CD1c-positive myeloid dendritic cell (primary cell): Measurements from ENCODE around the gene TSACC.
"Not testable (repeated sequence)": the region's sequence is repeated elsewhere in the genome, so short reads cannot be mapped to it uniquely, and the experiment has no call there.

Experiments used
- DNase-seq: peaks from one replicate; pipeline ENCODE4 v3.0.0-alpha.2; 2016; ENCODE audit errors: extremely low spot score

Gene TSACC

DNA sequence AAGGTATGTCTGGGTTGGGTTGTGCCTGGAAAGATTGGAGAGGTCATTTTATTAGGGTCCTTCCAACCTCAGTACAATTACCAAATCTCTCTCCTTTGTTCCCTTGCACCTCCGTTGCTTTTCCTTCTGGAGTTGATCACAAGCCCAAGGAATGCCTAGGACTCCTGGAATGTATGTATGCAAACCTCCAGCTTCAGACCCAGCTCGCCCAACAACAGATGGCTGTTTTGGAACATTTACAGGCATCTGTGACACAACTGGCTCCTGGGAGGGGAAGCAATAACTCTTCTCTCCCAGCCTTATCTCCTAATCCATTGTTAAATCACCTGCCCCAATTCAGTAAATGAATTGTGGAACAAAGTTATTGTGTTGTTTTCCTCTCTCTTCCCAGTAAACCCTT is 8.3 kb downstream of the TSACC start:
- DNase-seq = no peak

DNA sequence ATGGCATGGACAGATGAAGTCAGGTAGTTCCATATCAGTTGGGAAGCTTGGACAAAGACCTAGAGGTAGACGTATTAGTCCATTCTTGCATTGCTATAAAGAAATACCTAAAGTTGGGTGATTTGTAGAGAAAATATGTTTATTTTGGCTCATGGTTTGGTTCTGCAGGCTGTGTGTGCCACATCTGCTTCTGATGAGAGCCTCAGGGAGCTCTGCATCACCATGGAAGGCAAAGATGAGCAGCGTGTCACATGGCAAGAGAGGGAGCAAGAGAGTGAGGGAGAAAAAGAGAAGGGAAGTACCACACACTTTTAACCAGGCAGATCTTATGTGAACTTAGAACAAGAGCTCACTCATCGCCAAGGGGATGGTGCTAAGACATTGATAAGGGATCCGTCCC is 9.0 kb downstream of the TSACC start:
- DNase-seq = no peak

DNA sequence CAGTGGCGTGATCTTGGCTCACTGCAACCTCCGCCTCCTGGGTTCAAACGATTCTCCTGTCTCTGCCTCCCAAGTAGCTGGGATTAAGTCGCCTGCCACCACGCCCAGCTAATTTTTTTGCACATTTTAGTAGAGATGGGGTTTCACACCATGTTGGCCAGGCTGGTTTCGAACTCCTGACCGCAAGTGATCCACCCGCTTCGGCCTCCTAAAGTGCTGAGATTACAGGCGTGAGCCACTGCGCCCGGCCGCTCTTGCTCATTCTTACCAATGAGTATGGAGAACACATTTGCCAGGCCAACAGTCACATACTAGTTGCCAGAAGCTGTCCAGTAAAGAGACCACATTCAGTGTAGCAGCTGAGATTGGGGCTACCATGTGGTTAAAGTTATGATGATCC is 14.2 kb downstream of the TSACC start:
- not testable (repeated sequence) for DNase-seq

DNA sequence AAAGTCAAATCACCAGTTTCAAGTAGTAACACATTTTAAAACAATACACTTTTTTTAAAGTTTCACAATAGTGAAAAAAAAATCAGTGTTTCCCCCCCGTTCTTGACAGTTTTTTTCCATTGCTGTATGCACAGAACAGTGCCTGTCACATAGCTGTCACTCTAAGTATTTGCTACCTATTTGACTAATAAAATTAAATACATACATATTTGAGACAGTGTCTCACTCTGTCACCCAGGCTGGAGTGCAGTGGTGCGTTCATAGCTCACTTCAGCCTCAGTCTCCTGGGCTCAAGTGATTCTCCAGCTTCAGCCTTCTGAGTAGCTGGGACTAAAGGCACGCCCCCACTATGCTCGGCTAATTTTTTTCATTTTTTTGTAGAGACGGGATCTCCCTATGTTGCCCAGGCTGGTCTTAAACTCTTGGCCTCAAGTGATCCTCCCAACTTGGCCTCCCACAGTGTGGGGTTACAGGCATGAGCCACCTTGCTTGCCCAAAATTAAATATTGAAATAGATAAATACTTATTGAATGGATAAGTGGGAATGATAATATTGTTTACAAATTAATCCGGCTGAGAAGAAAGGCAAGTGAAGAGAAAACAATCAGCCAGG is 18.0 kb downstream of the TSACC start:
- DNase-seq = no peak

DNA sequence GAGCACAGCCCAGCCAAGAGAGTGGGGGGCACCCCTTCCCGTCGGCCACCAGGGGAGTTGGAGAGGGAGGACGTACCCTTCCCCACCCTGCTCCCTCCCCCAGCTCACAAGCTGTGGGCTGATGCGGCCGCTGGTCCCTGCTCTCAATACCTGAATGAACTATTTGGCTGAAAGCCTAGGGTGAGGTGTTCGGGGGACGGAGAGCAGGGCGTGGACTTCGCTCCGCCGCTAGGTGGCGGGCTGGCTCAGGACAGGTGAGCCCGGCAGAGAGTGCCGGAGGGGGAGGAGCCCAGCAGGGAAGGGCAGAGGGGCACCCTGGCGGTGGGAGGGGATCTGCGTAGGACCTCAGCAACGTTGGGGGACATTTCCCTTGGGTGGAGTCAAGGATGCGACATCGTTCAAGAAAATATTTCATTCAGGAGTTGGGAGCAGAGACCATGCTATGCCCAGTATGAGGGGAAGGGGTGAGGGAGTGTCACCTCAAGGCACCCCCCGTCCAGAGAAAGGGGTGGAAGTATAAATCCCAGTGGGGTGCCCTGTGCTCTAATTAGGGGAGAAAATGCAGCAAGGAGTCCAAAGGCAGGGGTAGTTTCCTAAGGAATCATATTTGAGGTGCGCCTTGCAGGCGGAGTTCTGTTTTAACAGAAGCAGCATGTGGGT is 18.7 kb downstream of the TSACC start:
- DNase-seq = peak; percentile 17

DNA sequence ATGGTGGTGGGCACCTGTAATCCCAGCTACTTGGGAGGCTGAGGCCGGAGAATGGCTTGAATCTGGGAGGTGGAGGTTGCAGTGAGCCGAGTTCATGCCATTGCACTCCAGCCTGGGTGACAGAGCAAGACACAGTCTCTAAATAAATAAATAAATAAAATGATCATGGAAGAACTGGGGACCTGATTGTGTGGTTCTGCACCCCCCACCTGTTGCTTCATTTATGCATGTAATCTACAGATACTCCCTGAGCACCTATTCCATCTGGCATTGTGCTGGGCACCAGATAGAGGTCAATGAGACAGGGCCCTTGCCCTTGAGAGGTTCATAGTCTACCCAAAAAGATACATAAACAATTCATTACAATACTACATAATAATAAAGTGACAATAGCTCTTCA is 19.7 kb downstream of the TSACC start:
- DNase-seq = no peak

DNA sequence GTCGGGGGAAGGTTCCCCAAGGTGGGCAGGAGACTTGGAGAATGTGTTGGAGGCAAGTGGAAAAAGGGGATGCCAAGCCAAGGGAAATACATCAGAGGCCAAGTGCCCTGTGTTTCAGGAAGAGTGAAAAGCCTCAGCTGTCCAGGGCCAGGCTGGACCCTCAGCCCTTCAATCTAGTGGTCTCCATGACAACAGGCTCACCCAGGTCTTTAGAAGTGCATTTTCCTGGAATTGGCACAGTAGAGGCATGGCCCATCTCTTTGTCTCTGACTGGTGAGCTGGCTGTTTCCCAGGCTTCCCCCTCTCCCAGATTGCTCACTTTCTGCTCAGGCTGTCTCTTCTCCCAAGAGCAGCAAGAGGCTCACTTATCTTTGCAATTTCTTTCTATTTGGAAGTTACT is 20.3 kb downstream of the TSACC start:
- DNase-seq = no peak

DNA sequence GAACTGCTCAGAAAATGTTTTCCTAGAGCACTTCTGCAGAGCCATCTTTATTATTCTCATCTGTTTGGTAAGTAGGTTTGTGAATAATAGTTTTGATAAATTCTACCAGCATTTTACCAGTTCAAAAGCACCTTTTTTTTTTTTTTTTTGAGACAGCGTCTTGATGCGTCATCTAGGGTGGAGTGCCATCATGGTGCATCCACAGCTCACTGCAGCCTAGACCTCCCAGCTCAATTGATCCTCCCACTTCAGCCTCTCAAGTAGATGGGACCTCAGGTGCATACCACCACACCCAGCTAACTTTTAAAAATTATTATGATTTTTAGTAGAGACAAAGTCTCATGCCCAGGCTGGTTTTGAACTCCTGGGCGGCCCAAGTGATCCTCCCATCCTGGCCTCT is 20.9 kb downstream of the TSACC start:
- no peak for DNase-seq

DNA sequence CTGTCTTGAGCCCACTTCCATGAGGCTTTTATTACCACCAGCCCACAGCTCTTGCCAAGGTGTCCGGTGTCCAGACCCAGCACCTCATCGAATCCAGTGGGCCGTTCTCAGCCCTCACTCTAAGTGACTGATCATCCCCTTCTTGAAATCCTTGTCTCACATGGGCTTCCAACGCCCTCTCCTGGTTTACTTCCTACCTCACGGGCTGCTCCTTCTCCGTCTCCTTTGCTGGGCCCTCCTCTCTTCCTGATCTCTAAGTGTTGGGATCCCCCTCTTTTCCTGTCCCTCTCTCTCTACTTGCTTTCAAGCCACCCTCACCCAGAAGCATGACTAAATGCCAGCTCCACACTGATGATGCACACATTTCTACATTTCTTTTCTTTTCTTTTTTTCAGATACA is 21.6 kb downstream of the TSACC start:
- DNase-seq = no peak

DNA sequence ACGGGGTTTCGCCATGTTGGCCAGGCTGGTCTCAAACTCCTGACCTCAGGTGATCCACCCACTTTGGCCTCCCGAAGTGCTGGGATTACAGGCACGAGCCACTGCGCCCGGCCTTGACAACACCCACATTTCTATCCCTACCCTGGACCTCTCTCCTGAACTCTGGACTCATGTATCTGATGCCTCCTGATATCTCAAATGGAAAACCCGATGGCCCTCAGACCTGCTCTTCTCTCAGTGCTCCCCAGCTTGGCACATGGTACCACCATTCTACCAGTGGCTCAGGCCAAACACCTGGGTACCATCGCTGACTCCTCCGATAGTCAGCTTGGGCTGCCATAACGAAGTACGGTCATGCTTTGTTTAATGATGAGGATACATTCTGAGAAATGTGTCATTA is 22.2 kb downstream of the TSACC start:
- DNase-seq = no peak

DNA sequence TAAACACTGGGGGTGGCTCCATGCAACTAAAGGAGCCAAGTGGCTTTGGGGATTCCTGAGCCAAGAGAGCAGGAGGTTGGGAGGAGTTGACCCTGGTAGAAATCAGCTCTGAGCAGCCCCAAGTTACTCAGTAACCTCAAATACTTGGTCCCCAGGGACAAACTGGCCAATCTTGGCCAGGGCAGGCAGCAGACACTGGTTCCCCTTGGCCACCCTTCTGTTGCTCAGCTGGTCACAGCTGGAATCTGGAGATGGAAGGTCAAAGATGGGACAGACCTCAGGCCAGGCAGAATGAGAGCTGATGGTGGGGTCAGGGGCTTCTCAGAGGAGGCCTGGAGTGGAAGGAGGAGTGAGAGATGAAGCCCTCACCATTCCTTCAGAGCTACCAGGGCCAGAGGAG is 27.4 kb downstream of the TSACC start:
- no peak for DNase-seq

DNA sequence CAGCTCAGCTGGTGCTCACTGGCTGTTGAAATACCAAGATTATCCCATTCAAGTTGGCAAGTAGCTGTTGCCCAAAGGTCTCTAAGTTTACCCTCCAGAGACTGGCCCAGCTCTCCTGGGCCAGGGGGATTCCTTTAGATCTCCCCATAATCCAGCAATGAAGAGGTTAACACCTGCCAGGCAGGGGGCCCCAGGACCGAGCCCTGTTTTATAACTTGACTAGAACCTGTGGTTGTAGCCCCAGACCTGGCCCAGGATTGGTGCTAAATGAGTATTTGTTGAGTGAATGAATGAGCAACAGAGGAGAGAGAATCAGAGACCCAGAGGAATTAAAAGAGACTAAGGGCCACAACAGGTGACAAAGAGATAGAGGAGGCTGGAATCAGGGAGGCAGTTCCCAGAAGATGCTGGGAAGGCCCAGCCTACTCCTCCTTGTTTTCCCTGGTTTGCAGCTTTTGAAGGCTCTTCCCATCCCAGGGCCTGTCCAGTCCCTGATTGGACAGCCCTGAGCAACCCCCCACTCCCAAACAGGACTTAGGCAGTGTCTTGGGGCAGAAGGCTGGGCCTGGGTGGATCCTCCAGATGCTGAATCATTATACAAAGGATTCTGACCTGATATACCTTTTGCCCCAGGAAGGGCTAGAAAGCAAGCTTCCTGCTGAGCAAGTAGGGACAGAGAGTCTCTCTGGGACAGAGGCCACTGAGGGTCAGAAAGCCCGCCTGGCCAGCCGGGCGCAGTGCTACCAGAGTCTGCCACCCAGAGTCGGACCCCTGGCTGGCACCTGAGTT is 28.2 kb downstream of the TSACC start:
- no peak for DNase-seq

DNA sequence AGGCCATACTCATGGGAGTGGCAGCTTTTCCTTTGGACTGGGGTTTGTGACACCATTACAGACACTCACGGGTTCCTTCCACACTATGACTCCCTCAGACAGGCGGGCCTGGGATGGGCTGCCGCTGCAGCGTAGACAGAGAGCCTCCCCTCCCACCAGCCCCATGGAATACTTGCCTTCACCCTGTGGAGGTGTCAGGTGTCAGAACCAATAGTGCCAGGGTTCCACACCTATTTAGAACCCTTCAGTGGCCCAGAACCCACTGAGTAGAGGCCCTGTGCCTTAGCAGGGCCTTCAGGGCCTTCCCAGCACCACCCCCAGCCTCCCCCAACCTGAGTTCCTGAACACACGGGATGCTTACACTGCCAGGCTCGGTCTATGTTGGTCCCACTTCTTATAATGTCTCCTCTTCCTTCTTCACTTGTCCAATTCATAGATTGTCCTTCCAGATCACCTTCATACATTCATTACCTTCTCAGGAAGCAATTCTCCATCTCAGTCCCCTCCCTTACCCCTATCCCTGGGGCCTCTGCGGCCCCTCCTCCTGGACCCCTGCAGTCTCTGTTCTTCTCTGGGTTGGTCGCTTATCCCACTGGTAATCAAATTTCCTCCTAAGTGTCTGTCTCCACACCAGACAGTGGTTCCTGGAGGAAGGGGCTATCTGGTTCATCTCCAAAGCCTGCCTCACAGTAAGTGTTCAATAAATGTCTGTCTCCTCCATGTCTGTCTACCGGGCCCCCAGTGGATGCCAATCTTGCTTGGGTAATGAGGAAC is 29.2 kb downstream of the TSACC start:
- no peak for DNase-seq

DNA sequence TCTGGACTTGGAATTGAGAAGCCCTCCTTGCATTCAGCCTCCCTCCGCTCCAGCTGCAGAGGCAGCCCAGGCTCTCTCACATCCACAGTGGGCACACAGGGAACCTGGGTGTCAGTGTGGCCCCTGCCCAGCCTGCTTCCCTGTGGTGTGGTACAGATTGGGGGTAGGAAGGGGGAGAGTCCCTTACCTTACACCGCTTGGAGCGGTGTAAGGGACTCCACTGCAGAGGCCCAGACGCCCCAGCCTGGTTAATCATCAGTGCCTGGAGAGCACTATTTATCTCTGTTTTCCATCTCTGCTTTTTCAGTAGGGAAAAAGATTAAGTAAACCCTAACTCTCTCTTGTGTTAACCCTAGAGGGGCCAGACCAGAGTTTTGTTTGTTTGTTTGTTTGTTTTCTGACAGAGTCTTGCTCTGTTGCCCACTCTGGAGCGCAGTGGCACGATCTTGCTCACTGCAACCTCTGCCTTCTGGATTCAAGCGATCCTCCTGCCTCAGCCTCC is 29.9 kb downstream of the TSACC start:
- DNase-seq = no peak

DNA sequence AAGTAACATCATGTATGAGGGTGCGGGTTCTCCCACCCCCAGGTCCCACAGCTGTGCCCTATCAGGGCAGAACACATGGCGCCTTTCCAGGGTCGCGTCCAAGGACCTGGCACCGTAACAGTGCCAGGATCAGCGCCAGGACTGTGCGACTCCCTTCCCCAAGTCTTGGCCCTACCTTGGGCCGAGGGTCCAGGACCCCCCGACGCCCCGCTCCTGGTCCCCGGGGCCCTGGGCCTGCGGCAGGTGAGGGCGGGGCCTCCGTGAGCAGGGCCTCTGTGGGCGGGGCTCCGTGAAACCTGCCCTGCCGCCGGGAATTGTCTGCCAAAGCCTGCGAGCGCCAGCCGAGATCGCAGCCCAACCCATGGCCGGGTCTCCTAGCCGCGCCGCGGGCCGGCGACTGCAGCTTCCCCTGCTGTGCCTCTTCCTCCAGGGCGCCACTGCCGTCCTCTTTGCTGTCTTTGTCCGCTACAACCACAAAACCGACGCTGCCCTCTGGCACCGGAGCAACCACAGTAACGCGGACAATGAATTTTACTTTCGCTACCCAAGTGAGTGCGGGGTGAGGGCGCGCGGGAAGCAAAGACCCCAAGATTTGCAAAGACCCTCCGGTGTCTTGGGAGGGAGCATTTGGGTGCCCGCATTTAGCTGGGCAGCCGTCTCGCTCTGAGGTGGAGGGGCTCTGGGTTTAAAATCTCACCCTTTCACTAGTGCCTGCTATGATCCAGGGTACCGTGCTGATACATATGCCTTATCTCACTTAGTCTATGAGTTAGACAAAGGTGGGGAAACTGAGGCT is 30.8 kb downstream of the TSACC start, which contains the start of gene RHBG:
Gene RHBG (plus strand): TSS at position 323 of the 796 bp plus-strand sequence. CDS start 39 bp downstream, at position 362.
- peak; percentile 37 for DNase-seq

DNA sequence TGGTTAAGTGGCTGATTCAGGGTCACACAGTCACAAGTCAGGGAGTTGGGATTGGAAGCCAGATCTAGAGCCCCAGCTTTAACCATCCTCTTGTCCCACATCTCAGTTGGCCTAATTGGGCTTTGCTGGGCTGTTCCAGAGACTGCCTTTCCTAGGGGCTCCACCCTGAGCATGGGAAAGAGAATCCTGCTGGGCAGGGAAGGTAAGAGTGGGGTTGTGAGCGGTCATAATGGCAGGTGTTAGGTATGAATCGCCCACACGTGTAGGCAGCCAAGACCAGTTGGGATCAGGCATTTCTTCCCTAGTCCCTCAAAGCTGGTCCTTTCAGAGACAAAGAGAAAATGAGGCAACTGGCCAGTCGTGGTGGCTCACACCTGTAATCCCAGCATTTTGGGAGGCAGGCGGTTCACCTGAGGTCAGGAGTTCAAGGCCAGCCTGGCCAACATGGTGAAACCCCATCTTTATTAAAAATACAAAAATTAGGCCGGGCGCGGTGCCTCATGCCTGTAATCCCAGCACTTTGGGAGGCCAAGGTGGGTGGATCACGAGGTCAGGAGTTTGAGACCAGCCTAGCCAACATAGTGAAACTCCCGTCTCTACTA is 31.5 kb downstream of the TSACC start:
- not testable (repeated sequence) for DNase-seq

DNA sequence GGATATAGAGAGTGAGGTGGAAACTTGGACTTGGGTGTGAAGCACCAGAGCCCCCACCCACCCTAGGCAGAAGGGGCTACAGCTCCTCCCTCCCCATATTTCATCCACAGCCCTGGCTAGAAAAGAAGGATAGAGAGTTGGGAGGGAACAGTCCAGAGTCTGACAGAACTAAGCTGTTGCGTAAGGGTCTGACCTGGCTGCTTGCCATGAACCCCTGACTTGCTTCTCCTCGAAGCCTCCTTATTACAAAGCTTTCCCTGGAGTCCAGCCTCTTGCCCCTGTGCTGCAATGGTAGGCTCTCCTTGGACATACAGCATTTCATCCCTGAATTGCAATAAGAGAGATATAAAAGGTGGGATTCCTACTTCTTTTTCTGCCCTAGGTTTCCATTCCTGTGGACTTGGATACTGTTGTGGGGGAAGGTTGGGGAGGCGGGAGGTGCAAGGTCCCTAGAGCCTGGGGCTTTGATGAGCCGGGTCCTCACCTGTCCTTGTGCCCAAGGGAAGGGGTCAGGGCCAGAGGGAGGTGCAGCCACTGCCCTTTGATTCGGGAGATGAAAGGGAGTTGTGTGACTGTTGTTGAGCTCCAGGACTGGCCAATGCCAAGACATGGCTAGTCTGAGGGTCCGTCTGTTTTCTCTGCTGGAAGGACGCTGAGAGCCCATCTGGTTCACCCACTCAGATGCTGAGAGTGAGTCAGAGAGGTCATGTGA is 33.4 kb downstream of the TSACC start:
- peak; percentile 60 for DNase-seq

DNA sequence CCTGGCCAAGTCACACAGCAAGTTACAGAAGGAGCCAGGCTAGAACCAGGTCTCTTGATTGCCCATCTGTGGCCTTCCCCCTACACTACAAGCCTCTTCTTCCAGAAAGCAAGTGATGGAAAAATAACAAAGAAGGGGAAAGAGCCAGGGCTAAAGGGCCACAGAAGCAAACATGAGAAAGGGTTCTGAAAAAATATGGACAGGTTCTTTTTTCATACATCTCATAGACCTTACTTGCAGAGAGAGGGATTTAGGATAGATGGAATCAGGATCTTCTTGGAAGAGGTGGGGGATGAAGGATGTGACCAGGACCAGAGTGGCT is 33.9 kb downstream of the TSACC start:
- no peak for DNase-seq

DNA sequence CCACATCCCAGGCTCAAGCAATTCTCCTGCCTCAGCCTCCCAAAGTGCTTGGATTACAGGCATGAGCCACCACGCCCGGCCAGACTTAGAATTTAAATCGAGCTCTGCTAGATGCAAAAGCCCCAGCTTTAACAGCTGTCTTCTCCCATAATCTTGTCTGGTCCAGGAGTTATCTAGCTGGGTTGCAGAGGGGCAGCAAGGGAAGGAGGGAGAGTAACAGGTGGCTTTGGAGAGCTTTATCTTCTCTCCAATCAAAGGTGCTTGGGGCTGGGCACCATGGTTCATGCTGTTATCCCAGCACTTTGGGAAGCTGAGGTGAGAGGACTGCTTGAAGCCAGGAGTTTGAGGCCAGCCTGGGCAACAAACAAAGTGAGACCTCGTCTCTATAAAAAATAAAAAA is 34.5 kb downstream of the TSACC start:
- DNase-seq = no peak

DNA sequence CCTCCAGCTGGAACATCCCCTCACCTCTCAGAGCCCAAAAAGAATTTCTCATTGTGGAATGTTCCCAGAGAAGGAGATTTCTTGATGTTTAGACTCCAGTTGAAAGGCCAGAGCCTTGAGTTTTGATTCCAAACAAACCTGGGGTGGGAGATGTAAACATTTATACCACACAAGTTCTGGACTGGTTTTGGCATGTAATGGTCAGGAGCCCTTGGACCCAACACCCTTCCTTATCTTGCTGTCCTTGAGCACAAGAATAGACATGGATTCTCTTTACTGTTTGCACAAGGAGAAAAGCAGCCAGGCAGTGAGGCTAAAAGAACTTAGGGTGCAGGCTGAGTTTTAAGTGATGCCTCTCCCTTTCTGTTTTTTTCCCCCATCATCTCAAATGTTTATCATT is 35.2 kb downstream of the TSACC start:
- DNase-seq = no peak
